ENCODE data around the gene BHLHA15.

DNA sequence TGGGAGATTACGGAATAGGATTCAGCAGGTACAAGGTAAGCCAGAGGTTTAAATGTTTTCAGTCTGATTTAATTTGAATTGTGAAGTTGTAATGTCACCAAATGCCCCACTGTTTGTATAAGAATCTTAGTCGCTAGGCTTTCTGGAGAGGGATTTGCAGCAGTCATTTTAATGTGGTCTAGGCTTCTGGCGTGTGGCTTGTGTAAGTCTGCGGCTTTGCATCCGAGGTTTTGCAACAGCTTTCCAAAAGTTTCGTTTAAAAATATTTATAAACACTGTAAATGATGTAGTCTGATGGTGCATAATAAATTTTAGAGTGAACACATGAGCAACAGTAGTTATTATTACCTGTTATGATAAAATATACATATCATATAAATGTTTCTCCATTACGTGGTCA, 26.1 kb upstream of the BHLHA15 start:
- TF ChIP-seq CTCF (IDR thresholded peaks at IDR 0.05 in 2 of 3, conservative IDR thresholded peaks at IDR 0.05 in 1 of 3; ENCODE audit: borderline replicate concordance in 1 of 3, insufficient read depth in 1 of 3, low read depth in 2 of 3, low read length in 2 of 3) (no peak), ATF3 (IDR thresholded peaks at IDR 0.05) (no peak), RAD21 (IDR thresholded peaks at IDR 0.05; ENCODE audit: low read depth) (no peak), EZH2 (IDR thresholded peaks at IDR 0.05) (no peak), REST (IDR thresholded peaks at IDR 0.05; ENCODE audit: low read depth) (no peak), EZH2phosphoT487 (IDR thresholded peaks at IDR 0.05; ENCODE audit: borderline replicate concordance) (no peak), POLR2AphosphoS5 (IDR thresholded peaks at IDR 0.05; ENCODE audit: low read depth, low read length) (no peak), CEBPB (IDR thresholded peaks at IDR 0.05; ENCODE audit: low read depth) (no peak), ZNF274 (IDR thresholded peaks at IDR 0.05; ENCODE audit: low read depth, low read length) (no peak), TCF7L2 (IDR thresholded peaks at IDR 0.05; ENCODE audit: borderline replicate concordance, extremely low read depth, insufficient read depth, insufficient read length) (no peak), POLR2A (IDR thresholded peaks at IDR 0.05; ENCODE audit: borderline replicate concordance, extremely low read depth, insufficient read depth, insufficient read length) (no peak), SP1 (IDR thresholded peaks at IDR 0.05; ENCODE audit: low read depth) (no peak)
